SU-DHL-6 (cell line): ENCODE results near the gene FBLN2.

Experiments
- EZH2phosphoT487 ChIP-seq: fragments of 200-600 bp; sonication (generic), shearing (Covaris generic); conservative IDR thresholded peaks from 2 replicates; pipeline ENCODE4 v1.6.1; 2018; ENCODE audit warnings: mild to moderate bottlenecking, antibody characterized with exemption, low read length, moderate library complexity, mixed read lengths
- TF ChIP-seq, protein P1 (sequence below): fragments of 200-600 bp; sonication (generic); IDR thresholded peaks from one replicate; pipeline ENCODE4 v1.5.1; 2017; ENCODE audit warnings: antibody characterized with exemption, mild to moderate bottlenecking, low read length, moderate library complexity; ENCODE audit not compliant: insufficient read depth, poor library complexity, severe bottlenecking

DNA sequence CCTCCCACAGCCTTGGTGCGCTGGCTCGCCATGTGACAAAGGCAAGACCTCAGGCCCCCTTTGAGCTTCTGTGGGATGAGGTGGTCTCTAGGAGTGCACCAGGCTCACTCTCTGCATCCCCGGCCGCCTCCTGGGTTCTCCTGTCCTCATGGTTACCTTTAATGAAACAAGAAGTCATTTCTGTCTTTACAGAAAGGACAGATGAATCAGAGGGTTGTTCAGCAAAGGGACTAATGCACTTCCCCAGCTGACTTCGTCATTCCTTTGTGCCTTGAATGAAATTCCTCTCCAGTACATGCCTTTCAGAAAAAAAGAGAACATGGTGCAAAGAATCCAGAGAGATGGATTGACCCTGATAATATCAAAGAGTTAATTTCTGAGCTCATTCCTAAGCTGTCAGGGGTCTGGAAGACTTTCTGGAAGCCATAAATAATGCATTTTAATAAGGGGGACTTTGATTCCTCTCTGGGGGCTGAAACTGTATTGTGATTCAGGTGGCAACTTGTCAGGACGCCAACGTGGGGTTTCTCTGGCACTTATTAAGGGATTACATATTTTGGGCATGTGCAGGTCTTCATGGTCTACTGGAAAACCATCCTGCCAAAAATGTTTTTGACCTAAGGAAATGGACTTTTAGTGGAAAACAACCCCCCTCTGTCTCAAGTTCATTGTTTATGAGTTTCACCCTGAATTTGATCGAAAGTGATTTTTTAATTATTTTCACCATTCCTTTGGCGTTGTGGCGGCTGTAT is 122.7 kb downstream of the FBLN2 start:
- TF ChIP-seq EZH2phosphoT487 = no peak
- TF ChIP-seq, protein P1, sequence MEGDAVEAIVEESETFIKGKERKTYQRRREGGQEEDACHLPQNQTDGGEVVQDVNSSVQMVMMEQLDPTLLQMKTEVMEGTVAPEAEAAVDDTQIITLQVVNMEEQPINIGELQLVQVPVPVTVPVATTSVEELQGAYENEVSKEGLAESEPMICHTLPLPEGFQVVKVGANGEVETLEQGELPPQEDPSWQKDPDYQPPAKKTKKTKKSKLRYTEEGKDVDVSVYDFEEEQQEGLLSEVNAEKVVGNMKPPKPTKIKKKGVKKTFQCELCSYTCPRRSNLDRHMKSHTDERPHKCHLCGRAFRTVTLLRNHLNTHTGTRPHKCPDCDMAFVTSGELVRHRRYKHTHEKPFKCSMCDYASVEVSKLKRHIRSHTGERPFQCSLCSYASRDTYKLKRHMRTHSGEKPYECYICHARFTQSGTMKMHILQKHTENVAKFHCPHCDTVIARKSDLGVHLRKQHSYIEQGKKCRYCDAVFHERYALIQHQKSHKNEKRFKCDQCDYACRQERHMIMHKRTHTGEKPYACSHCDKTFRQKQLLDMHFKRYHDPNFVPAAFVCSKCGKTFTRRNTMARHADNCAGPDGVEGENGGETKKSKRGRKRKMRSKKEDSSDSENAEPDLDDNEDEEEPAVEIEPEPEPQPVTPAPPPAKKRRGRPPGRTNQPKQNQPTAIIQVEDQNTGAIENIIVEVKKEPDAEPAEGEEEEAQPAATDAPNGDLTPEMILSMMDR = no peak
